Activated naive CD4-positive, alpha-beta T cell treated with anti-CD3 and anti-CD28 coated beads for 36 hours (primary cell): ENCODE data around the gene GNAQ. TPM values are rescaled to one million over a fixed set of nuclear protein-coding genes. Genes with fewer than 3 reads are reported as not detected.
"Not testable (repeated sequence)": the region's sequence is repeated elsewhere in the genome, so short reads cannot be mapped to it uniquely, and the experiment has no call there.

ENCODE experiments used
- CTCF ChIA-PET: fragments of 350-600 bp; sonication (Branson Sonifier 250); formaldehyde crosslinking; loops from one replicate; lab custom pipeline; 2021; ENCODE audit warnings: antibody characterized with exemption; lab: Charles Lee
- DNase-seq: peaks from one replicate; pipeline ENCODE4 v3.0.0-alpha.2; 2020
- H3K27ac Mint-ChIP-seq: one replicate; pipeline ENCODE4 v1.8.0; 2021; ENCODE audit warnings: mild to moderate bottlenecking, mixed read lengths
- H3K27me3 Mint-ChIP-seq: one replicate; pipeline ENCODE4 v1.8.0; 2021; ENCODE audit warnings: low read depth, mixed read lengths
- H3K36me3 Mint-ChIP-seq: one replicate; pipeline ENCODE4 v1.8.0; 2021; ENCODE audit warnings: low read depth, mixed read lengths
- H3K4me1 Mint-ChIP-seq: one replicate; pipeline ENCODE4 v1.8.0; 2021; ENCODE audit warnings: low read depth, mixed read lengths
- H3K4me3 Mint-ChIP-seq: one replicate; pipeline ENCODE4 v1.8.0; 2021; ENCODE audit warnings: mild to moderate bottlenecking, moderate library complexity, mixed read lengths
- H3K9me3 Mint-ChIP-seq: one replicate; pipeline ENCODE4 v1.8.0; 2021; ENCODE audit warnings: mixed read lengths
- intact Hi-C: fragments of 100-400 bp; cut with micrococcal nuclease; formaldehyde crosslinking; loops from one replicate; pipeline ENCODE4 v1.15.1; 2023
- total RNA-seq, 2 experiments: library from RNA; stranded (reverse); gene quantifications; one replicate each; pipeline ENCODE4 v1.2.3, GENCODE V29; 2021

GNAQ gene
- total RNA-seq, 2 experiments from 2014 or later: 22.4 to 22.7 TPM

DNA sequence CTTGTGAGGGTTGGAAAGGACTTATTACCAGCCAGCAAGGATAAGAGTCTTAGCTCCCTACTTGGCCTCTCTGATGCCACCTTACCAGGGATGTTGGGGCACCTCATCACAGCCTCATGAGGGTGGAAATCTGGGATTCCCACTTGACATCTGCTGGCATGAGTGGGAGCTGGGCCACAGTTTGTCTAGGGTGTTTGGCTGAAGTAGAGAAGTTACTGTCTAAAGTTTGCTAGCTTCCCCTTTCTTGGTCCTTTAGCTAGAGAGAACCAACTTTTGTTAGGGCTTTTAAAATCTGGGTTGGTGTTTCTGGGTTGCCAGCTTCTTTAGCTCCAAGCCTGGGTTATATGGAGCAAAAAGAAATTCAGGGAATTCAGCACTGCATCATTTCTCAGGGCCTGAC is 326.0 kb downstream of the GNAQ start:
- Mint-ChIP-seq H3K4me1 (peaks cover 2% of the 10 kb centered on the region), H3K9me3 (peaks cover 16% of the 10 kb centered on the region), H3K27ac (no peak overlapping the region), H3K4me3 (no peak overlapping the region), H3K27me3 (peaks cover 5% of the 10 kb centered on the region), H3K36me3 (peaks cover 1% of the 10 kb centered on the region)
- intact Hi-C loops: no loop called here
- CTCF ChIA-PET: interaction anchor here (0.7 to 1.1 kb wide), 2 partner anchors 29 to 47 kb away, joined by 3 read pairs; no protein-coding TSS in a partner anchor
- no peak for DNase-seq

DNA sequence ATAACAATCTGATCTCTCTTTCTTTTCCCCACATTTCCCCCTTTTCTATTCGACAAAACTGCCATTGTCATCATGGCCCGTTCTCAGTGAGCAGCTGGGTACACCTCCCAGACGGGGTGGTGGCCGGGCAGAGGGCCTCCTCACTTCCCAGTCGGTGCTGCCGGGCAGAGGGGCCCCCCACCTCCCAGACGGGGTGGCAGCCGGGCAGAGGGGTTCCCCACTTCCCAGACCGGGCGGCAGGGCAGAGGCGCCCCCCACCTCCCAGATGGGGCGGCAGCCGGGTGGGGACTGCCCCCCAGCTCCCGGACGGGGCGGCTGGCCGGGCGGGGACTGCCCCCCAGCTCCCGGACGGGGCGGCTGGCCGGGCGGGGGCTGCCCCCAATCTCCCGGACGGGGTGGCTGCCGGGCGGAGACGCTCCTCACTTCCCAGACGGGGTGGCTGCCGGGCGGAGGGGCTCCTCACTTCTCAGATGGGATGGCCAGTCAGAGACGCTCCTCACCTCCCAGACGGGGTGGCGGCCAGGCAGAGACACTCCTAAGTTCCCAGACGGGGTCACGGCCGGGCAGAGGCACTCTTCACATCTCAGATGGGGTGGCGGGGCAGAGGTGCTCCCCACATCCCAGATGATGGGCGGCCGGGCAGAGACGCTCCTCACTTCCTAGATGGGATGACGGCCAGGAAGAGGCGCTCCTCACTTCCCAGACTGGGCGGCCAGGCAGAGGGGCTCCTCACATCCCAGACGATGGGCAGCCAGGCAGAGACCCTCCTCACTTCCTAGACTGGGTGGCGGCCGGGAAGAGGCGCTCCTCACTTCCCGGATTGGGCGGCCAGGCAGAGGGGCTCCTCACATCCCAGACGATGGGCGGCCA is 328.9 kb downstream of the GNAQ start:
- H3K9me3 Mint-ChIP-seq, DNase-seq, H3K4me1 Mint-ChIP-seq, intact Hi-C loops, H3K27ac Mint-ChIP-seq, CTCF ChIA-PET, H3K36me3 Mint-ChIP-seq, H3K4me3 Mint-ChIP-seq, H3K27me3 Mint-ChIP-seq: not testable (repeated sequence)

DNA sequence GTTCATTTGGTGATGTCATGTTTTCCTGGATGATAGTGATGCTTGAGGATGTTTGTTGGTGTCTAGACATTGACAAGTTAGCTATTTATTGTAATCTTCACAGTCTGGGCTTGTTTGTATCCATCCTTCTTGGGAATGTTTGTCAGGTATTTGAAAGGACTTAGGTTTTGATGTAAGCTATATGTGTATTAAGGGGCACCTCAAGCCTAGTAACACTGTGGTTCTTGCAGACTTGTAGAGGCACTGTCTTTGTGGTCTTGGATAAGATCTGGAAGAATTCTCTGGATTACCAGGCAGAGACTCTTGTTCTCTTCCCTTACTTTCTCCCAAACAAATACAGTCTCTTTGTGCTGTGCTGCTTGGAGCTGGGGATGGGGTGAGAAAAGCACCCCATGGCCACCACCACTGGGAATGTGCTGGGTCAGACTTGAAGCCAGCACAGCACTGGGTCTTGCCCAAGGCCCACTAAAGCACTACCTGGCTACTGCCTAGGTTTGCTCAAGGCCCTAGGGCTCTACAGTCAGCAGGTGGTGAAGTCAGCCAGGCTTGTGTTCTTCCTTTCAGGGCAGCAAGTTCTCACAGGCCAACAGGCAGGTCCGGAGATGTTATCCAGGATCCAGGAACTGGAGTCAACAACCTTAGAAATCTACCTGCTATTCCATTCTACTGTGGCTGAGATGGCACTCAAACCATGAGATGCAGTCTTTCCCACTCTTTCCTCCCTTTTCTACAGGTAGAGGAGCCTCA is 334.2 kb downstream of the GNAQ start:
- Mint-ChIP-seq H3K27me3 (peaks cover 5% of the 10 kb centered on the region), H3K4me3 (no peak overlapping the region), H3K36me3 (no peaks in the 10 kb centered on the region), H3K4me1 (no peaks in the 10 kb centered on the region), H3K9me3 (peaks cover 10% of the 10 kb centered on the region), H3K27ac (no peak overlapping the region)
- CTCF ChIA-PET: no interaction called here
- DNase-seq: no peak
- intact Hi-C loops: no loop called here

DNA sequence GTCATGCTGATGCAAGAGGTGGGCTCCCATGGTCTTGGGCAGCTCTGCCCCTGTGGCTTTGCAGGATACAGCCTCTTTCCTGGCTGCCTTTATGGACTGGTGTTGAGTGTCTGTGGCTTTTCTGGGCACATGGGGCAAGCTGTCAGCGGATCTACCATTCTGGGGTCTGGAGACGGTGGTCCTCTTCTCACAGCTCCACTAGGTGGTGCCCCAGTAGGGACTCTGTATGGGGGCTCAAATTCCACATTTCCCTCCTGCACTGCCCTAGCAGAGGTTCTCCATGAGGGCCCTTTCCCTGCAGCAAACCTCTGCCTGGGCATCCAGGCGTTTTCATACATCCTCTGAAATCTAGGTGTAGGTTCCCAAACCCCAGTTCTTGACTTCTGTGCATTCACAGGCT is 340.9 kb downstream of the GNAQ start:
- peaks cover 13% of the 10 kb centered on the region for H3K9me3 Mint-ChIP-seq
- H3K27ac Mint-ChIP-seq, DNase-seq, H3K4me1 Mint-ChIP-seq, intact Hi-C loops, H3K27me3 Mint-ChIP-seq, H3K4me3 Mint-ChIP-seq, H3K36me3 Mint-ChIP-seq: not testable (repeated sequence)
- CTCF ChIA-PET: interaction anchor here (0.7 kb wide), 1 partner anchor 539 kb away, joined by 3 read pairs; no protein-coding TSS in a partner anchor

DNA sequence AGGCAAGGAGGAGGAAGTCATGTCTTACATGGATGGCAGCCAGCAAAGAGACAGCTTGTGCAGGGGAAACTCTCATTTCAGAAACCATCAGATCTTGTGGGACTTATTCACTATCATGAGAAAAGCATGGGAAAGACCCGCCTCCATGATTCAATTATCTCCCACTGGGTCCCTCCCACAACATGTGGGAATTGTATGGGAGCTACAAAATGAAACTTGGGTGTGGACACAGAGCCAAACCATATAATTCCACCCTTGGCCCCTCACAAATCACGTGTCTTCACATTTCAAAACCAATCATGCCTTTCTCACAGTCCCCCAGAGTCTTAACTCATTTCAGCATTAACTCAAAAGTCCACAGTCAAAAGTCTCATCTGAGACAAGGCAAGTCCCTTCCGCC is 341.5 kb downstream of the GNAQ start:
- H3K4me1 Mint-ChIP-seq, H3K27me3 Mint-ChIP-seq, H3K4me3 Mint-ChIP-seq, H3K36me3 Mint-ChIP-seq, CTCF ChIA-PET, DNase-seq, intact Hi-C loops, H3K27ac Mint-ChIP-seq: not testable (repeated sequence)
- H3K9me3 Mint-ChIP-seq: peaks cover 13% of the 10 kb centered on the region

DNA sequence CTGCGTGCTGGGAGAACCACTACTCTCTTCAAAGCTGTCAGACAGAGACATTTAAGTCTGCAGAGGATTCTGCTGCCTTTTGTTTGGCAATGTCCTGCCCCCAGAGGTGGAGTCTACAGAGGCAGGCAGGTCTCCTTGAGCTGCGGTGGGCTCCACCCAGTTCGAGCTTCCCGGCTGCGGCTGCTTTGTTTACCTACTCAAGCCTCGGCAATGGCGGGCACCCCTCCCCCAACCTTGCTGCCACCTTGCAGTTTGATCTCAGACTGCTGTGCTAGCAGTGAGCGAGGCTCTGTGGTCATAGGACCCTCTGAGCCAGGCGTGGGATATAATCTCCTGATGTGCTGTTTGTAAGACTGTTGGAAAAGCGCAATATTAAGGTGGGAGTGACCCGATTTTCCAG is 343.9 kb downstream of the GNAQ start:
- H3K4me1 Mint-ChIP-seq, H3K27ac Mint-ChIP-seq, H3K4me3 Mint-ChIP-seq, H3K36me3 Mint-ChIP-seq, H3K27me3 Mint-ChIP-seq, DNase-seq, H3K9me3 Mint-ChIP-seq, intact Hi-C loops: not testable (repeated sequence)
- CTCF ChIA-PET: interaction anchor here (1.6 kb wide), 1 partner anchor 64 kb away, joined by 5 read pairs; no protein-coding TSS in a partner anchor

DNA sequence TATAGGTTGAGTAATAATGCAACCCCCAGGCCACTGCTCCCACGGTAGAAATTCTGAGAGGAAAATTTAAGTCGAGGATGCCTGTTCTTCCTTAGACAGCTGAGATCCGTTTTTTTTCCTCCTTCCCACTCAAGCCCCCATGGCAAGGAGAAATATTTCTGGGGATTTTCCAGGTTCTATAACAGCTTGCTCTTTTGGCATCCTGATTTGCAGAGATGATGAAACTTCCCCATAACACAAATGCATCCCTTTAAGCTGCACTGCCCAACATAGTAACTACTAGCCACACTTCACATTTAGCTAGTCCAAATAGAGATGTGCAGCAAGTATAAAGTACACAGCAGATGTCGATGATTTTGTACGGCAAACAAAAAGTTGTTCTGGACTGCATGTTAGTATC is 351.0 kb downstream of the GNAQ start:
- Mint-ChIP-seq H3K27ac (no peak overlapping the region), H3K36me3 (no peaks in the 10 kb centered on the region), H3K9me3 (no peaks in the 10 kb centered on the region), H3K4me1 (no peaks in the 10 kb centered on the region), H3K4me3 (no peak overlapping the region), H3K27me3 (no peaks in the 10 kb centered on the region)
- no peak for DNase-seq
- intact Hi-C loops: no loop called here
- CTCF ChIA-PET: interaction anchor here (0.7 kb wide), 1 partner anchor 86 kb away, joined by 3 read pairs; no protein-coding TSS in a partner anchor

DNA sequence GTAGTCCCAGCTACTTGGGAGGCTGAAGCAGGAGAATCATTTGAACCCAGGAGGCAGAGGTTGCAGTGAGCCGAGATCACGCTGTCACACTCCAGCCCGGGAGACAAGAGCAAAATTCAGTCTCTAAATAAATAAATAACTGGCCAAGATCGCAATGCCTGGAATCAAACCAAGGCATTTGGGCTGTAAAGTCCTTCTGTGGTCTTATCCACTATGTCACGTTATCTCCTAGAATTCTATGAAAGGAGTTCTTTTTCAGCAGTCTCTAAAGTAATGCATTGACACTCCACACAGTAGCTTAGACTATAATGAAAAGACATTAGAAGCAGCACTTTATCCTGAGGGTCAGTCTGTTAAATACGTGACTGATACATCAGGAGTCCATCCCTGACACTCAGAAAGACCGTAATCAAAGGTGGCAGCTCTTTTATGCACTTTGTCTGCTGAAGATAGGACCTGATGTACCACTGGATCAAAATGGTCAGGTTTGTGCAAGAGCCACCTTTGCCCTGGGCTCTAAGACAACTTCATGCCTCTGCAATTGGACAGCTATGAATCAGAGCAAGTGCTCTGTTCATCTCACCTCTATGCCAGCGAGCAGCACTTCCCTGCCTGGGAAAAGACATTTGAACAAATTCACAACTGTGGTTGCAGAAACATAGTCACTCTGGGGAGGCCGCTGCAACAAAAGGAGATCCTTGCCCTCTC is 351.8 kb downstream of the GNAQ start:
- intact Hi-C loops: no loop called here
- CTCF ChIA-PET: interaction anchor here (0.7 kb wide), 1 partner anchor 86 kb away, joined by 3 read pairs; no protein-coding TSS in a partner anchor
- Mint-ChIP-seq H3K9me3 (no peaks in the 10 kb centered on the region), H3K27ac (no peak overlapping the region), H3K36me3 (no peaks in the 10 kb centered on the region), H3K4me3 (no peak overlapping the region), H3K4me1 (no peaks in the 10 kb centered on the region), H3K27me3 (no peaks in the 10 kb centered on the region)
- no peak for DNase-seq

DNA sequence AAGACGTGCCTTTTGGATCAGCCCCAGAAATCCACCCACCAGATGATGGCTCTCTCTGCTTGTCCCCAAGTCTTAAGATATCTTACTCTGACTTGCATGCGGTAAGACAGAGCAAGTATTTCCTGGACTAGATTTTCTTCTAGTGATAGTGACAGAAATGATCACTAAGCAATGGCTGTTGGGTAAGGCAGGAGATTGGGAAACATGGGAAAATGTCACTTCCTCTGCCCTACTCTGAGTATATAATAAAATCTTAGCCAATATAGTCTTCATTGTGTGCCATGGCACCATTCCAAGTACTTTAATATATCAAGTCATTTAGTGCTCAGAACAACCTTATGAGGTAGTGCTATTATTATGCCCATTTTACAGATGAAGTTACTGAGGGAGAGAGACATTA is 352.5 kb downstream of the GNAQ start:
- intact Hi-C loops: no loop called here
- no peaks in the 10 kb centered on the region for H3K27me3 Mint-ChIP-seq
- H3K36me3 Mint-ChIP-seq: no peaks in the 10 kb centered on the region
- H3K4me3 Mint-ChIP-seq: no peak overlapping the region
- no peak for DNase-seq
- CTCF ChIA-PET: no interaction called here
- no peak overlapping the region for H3K27ac Mint-ChIP-seq
- H3K9me3 Mint-ChIP-seq: no peaks in the 10 kb centered on the region
- H3K4me1 Mint-ChIP-seq: no peaks in the 10 kb centered on the region

DNA sequence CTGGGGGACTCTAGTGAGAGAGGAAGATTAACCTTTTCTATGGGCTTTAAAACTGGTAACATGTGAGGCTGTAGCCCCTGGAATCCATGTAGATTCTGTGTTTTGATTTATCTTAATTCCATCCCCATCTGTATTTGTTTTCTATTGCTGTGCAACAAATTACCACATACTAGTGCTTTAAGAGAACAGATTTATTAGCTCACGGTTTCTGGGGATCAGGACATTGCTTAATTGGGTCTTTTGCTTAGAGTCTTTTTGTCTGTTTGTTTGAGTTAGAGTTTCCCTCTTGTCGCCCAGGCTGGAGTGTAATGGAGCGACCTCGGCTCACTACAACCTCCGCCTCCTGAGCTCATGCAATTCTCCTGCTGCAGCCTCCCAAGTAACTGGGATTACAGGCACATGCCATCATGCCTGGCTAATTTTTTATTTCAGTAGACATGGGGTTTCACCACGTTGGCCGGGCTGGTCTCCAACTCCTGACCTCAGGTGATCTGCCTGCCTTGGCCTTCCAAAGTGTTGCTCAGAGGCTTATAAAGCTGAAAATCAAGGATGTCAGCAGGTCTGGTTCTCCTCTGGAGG is 353.6 kb downstream of the GNAQ start:
- Mint-ChIP-seq H3K4me1 (no peaks in the 10 kb centered on the region), H3K36me3 (no peaks in the 10 kb centered on the region), H3K27me3 (no peaks in the 10 kb centered on the region), H3K9me3 (no peaks in the 10 kb centered on the region), H3K27ac (no peak overlapping the region), H3K4me3 (no peak overlapping the region)
- CTCF ChIA-PET: no interaction called here
- intact Hi-C loops: no loop called here
- no peak for DNase-seq

DNA sequence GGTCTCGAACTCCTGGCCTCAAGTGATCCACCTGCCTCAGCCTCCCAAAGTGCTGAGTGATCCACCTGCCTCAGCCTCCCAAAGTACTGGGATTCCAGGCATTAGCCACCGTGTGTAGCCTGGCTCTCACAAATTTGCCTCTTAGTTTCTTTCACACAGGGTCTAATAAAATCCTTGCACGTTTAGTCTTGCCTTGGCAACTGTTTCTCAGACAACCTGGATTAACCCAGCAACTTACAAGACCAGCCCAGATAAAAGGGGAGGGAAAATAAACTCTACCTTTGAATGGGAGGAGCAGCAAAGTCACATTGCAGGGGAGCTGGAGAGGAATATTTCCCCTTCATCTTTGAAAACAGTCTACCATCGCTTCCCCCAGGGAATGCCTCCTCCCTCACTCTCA is 354.2 kb downstream of the GNAQ start:
- Mint-ChIP-seq H3K27me3 (no peaks in the 10 kb centered on the region), H3K27ac (no peak overlapping the region), H3K9me3 (no peaks in the 10 kb centered on the region), H3K4me3 (no peak overlapping the region), H3K4me1 (no peaks in the 10 kb centered on the region), H3K36me3 (no peaks in the 10 kb centered on the region)
- intact Hi-C loops: no loop called here
- no peak for DNase-seq
- CTCF ChIA-PET: no interaction called here
